Measurements from ENCODE around the gene MBOAT2. TPM values are rescaled to one million over a fixed set of nuclear protein-coding genes. Genes with fewer than 3 reads are reported as not detected.

Gene MBOAT2
- total RNA-seq, 1 experiment from 2014 or later, result 34.8 TPM

DNA sequence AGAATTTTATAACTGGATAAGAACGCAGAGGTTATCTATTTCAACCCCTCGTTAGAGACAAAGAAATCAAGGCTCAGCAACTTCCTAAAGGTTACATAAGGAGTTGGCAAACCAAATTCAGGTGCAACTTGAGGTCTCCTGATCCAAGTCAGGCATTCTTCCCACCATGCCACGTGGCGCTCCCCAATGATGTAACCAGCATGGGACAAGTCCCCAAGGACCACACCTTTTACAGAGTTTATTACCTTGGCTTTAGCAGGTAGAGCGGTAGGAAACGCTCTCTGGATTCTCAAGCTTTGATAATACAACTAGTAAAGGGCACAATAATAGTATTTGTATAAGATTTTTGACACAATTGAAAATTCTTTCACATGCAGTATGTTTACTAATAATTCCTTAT lies 26.7 kb upstream of the MBOAT2 start:
- BruUV-seq (replicated peaks), result no TSS peak
- peak overlapping the region; percentile 57; the same call in 1 of the 2 replicates for H3K27ac ChIP-seq (ENCODE audit: low read length)
- intact Hi-C loops (cut with micrococcal nuclease; ENCODE audit: unreplicated experiment), result no loop called here
- no peak for DNase-seq (ENCODE audit: low read depth, low spot score)
- no peak overlapping the region for H3K4me3 ChIP-seq (ENCODE audit: low read depth in 2 of 2, low read length in 2 of 2)
- CTCF ChIA-PET, result interaction anchor here (0.6 kb wide), 1 partner anchor 19 kb away, joined by 12 read pairs; no protein-coding TSS in a partner anchor
- in situ Hi-C loops (cut with HindIII; ENCODE audit: low pct_unique_long_range_greater_than_20kb, low sequenced_read_pairs), result no loop called here
- POLR2A ChIA-PET, result no interaction called here
- peaks cover 18% of the 10 kb centered on the region; the same call in 1 of the 2 replicates for H3K4me1 ChIP-seq (ENCODE audit: control insufficient read depth, insufficient read depth, low read length)
- no peaks in the 10 kb centered on the region for H3K36me3 ChIP-seq (ENCODE audit: control insufficient read depth, insufficient read depth, low read length)
- no peaks in the 10 kb centered on the region for H3K9me3 ChIP-seq (ENCODE audit: control insufficient read depth, insufficient read depth, low read depth, low read length)
- TF ChIP-seq POLR2AphosphoS5 (IDR thresholded peaks at IDR 0.05; ENCODE audit: low read depth, low read length) (no peak), TCF7L2 (IDR thresholded peaks at IDR 0.05; ENCODE audit: low read depth, low read length) (no peak), REST (IDR thresholded peaks at IDR 0.05; ENCODE audit: insufficient read depth in 1 of 2, low read depth in 2 of 2, low read length in 1 of 2) (no peak), CTCF (IDR thresholded peaks at IDR 0.05) (no peak), SIN3A (IDR thresholded peaks at IDR 0.05; ENCODE audit: borderline replicate concordance, insufficient read depth, low read depth, low read length) (no peak)
- ATAC-seq, result no peak
- H3K27me3 ChIP-seq (ENCODE audit: control insufficient read depth, insufficient read depth, low read length), result no peaks in the 10 kb centered on the region; the same call in 1 of the 2 replicates

DNA sequence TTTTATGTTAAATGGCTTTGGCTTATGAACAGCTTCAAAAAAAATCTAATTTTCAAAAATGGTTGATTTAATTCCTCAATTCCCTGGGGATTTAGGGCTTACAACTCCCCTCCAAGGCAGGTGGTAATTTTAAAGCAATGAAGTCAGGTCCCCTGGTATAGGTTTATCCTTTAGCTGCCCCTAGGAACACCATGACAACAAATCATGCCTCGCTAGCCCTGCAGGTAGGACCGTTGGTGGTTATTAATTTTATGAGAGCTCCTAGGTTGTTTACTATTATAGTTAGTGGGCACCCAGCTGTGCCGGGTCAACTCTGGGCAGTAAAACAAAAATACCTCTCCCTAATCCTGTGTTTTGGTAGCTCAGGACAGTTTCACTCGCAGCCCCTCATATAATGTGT lies 26.2 kb upstream of the MBOAT2 start:
- in situ Hi-C loops (cut with HindIII; ENCODE audit: low pct_unique_long_range_greater_than_20kb, low sequenced_read_pairs) (no loop called here), intact Hi-C loops (cut with micrococcal nuclease; ENCODE audit: unreplicated experiment) (no loop called here)
- DNase-seq (ENCODE audit: low read depth, low spot score), result no peak
- no peaks in the 10 kb centered on the region for H3K36me3 ChIP-seq (ENCODE audit: control insufficient read depth, insufficient read depth, low read length)
- TF ChIP-seq POLR2AphosphoS5 (IDR thresholded peaks at IDR 0.05; ENCODE audit: low read depth, low read length) (no peak), SIN3A (IDR thresholded peaks at IDR 0.05; ENCODE audit: borderline replicate concordance, insufficient read depth, low read depth, low read length) (no peak), REST (IDR thresholded peaks at IDR 0.05; ENCODE audit: insufficient read depth in 1 of 2, low read depth in 2 of 2, low read length in 1 of 2) (no peak)
- CTCF ChIA-PET, result interaction anchor here (0.6 kb wide), 1 partner anchor 19 kb away, joined by 12 read pairs; no protein-coding TSS in a partner anchor
- no peaks in the 10 kb centered on the region for H3K9me3 ChIP-seq (ENCODE audit: control insufficient read depth, insufficient read depth, low read depth, low read length)
- no peak overlapping the region for H3K4me3 ChIP-seq (ENCODE audit: low read depth in 2 of 2, low read length in 2 of 2)
- POLR2A ChIA-PET, result no interaction called here
- BruUV-seq (replicated peaks), result no TSS peak
- H3K27ac ChIP-seq (ENCODE audit: low read length), result no peak overlapping the region
- ATAC-seq, result peak; percentile 79
- H3K4me1 ChIP-seq (ENCODE audit: control insufficient read depth, insufficient read depth, low read length), result peaks cover 18% of the 10 kb centered on the region; the same call in 1 of the 2 replicates
- H3K27me3 ChIP-seq (ENCODE audit: control insufficient read depth, insufficient read depth, low read length), result no peaks in the 10 kb centered on the region; the same call in 1 of the 2 replicates

All from Panc1 (cell line).